Suprapubic skin (tissue), 4 donors: ENCODE measurements around the gene NAA15. TPM values are rescaled to one million over a fixed set of nuclear protein-coding genes. Genes with fewer than 3 reads are reported as not detected.
"Not testable (repeated sequence)": the region's sequence is repeated elsewhere in the genome, so short reads cannot be mapped to it uniquely, and the experiment has no call there.

Experiments used
- DNase-seq, 2 donors: peaks; one replicate each; pipeline ENCODE4 v3.0.0-alpha.2; 2019; ENCODE audit warnings: low spot score in 2 of 2
- H3K27ac ChIP-seq: fragments of 200-600 bp; sonication (generic); one replicate; pipeline ENCODE4 v1.5.1; 2019
- H3K27me3 ChIP-seq: fragments of 200-600 bp; sonication (generic); one replicate; pipeline ENCODE4 v1.5.1; 2019
- H3K36me3 ChIP-seq: fragments of 200-600 bp; sonication (generic); one replicate; pipeline ENCODE4 v1.5.1; 2019
- H3K4me1 ChIP-seq: fragments of 200-600 bp; sonication (generic); one replicate; pipeline ENCODE4 v1.5.1; 2019
- H3K4me3 ChIP-seq: fragments of 200-600 bp; sonication (generic); one replicate; pipeline ENCODE4 v1.5.1; 2019; ENCODE audit warnings: mild to moderate bottlenecking
- H3K9me3 ChIP-seq: fragments of 200-600 bp; sonication (generic); one replicate; pipeline ENCODE4 v1.5.1; 2019
- EP300 ChIP-seq: sonication (generic); formaldehyde crosslinking; IDR thresholded peaks from one replicate; pipeline ENCODE4 v1.6.1; 2017; ENCODE audit warnings: antibody characterized with exemption
- POLR2A ChIP-seq, 2 donors: fragments of 450-650 bp; IDR thresholded peaks; one replicate each; pipeline ENCODE4 v1.6.1; 2017; ENCODE audit warnings: antibody characterized with exemption in 2 of 2, mild to moderate bottlenecking in 2 of 2, moderate library complexity in 2 of 2
- POLR2AphosphoS5 ChIP-seq, 3 donors: sonication (generic); formaldehyde crosslinking; IDR thresholded peaks; one replicate each; pipeline ENCODE4 v1.6.1; 2017; ENCODE audit warnings: antibody characterized with exemption in 3 of 3
- WGBS: methylation state at CpG from one replicate; pipeline ENCODE4 v1.1.5; 2018; 5-methylcytosine and 5-hydroxymethylcytosine counted together
- total RNA-seq, 4 donors: library from RNA; depleted of rRNA; stranded (reverse); fragments of >200 nt; gene quantifications; one replicate each; pipeline ENCODE4 v1.1.0, GENCODE V29; 2016
- TF ChIP-seq, protein P1 (sequence below), 2 donors: fragments of 200-600 bp in 1 of 2; fragments of 450-650 bp in 1 of 2; sonication (generic) in 1 of 2; IDR thresholded peaks; one replicate each; pipeline ENCODE4 v1.5.1; 2016 to 2019; ENCODE audit warnings: antibody characterized with exemption in 2 of 2, mild to moderate bottlenecking in 1 of 2, moderate library complexity in 1 of 2

The NAA15 gene
- total RNA-seq, 4 donors from 2014 or later = 26.5 to 41.8 (median 27.8) TPM

DNA sequence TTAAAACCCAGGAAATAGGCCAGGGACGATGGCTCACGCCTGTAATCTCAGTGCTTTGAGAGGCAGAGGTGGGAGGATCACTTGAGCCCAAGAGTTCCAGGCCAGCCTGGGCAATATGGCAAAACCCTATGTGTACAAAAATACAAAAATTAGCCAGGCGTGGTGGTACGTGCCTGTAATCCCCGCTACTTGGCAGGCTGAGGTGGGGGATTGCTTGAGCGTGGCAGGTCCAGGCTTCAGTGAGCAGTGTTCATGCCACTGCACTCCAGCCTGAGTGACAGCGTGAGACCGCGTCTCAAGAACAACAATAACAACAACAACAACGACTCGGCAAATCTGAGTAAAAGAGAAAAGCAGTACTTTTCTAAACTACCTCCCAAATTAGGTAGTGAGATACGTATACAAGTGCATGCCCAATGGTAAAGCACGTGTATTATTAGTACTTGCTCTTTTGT is 13.9 kb downstream of the NAA15 start:
- H3K4me1 ChIP-seq = peaks cover 29% of the 10 kb centered on the region
- H3K4me3 ChIP-seq = no peak overlapping the region
- WGBS = 88% methylated on average over 13 of the region's 13 CpGs
- H3K36me3 ChIP-seq = no peaks in the 10 kb centered on the region
- no peak for DNase-seq
- H3K9me3 ChIP-seq = no peaks in the 10 kb centered on the region
- no peaks in the 10 kb centered on the region for H3K27me3 ChIP-seq
- TF ChIP-seq, protein P1, sequence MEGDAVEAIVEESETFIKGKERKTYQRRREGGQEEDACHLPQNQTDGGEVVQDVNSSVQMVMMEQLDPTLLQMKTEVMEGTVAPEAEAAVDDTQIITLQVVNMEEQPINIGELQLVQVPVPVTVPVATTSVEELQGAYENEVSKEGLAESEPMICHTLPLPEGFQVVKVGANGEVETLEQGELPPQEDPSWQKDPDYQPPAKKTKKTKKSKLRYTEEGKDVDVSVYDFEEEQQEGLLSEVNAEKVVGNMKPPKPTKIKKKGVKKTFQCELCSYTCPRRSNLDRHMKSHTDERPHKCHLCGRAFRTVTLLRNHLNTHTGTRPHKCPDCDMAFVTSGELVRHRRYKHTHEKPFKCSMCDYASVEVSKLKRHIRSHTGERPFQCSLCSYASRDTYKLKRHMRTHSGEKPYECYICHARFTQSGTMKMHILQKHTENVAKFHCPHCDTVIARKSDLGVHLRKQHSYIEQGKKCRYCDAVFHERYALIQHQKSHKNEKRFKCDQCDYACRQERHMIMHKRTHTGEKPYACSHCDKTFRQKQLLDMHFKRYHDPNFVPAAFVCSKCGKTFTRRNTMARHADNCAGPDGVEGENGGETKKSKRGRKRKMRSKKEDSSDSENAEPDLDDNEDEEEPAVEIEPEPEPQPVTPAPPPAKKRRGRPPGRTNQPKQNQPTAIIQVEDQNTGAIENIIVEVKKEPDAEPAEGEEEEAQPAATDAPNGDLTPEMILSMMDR (IDR thresholded peaks at IDR 0.05) = no peak
- no peak for TF ChIP-seq EP300
- no peak for TF ChIP-seq POLR2A (IDR thresholded peaks at IDR 0.05)
- no peak for TF ChIP-seq POLR2AphosphoS5 (IDR thresholded peaks at IDR 0.05)
- H3K27ac ChIP-seq = no peak overlapping the region

DNA sequence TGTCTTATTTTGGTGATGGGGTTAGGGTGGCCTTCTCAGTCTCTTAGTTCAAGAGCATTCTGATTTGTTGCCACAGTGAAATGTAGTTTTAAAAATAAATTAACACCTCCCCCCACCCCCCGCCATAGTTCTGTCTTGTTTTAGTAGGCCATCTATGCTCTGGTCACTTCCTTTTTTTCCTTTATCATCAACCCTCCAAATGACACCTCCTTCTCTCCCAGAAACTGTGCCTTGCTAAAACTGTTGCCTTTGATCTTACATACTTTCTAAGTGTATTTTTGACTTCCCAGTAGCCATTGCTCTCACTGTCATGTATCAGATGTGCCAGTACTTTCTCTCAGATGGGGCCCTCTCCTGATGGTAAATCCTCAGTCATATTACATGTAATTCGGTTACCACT is 15.4 kb downstream of the NAA15 start:
- Histone ChIP-seq H3K36me3 (no peaks in the 10 kb centered on the region), H3K27ac (no peak overlapping the region), H3K27me3 (no peaks in the 10 kb centered on the region), H3K4me1 (peaks cover 29% of the 10 kb centered on the region), H3K9me3 (no peaks in the 10 kb centered on the region), H3K4me3 (no peak overlapping the region)
- no peak for DNase-seq
- TF ChIP-seq POLR2A (IDR thresholded peaks at IDR 0.05) = no peak
- TF ChIP-seq, protein P1 (IDR thresholded peaks at IDR 0.05) = no peak
- TF ChIP-seq POLR2AphosphoS5 (IDR thresholded peaks at IDR 0.05) = no peak
- TF ChIP-seq EP300 = no peak
- 94% methylated on average over 2 of the region's 2 CpGs for WGBS

DNA sequence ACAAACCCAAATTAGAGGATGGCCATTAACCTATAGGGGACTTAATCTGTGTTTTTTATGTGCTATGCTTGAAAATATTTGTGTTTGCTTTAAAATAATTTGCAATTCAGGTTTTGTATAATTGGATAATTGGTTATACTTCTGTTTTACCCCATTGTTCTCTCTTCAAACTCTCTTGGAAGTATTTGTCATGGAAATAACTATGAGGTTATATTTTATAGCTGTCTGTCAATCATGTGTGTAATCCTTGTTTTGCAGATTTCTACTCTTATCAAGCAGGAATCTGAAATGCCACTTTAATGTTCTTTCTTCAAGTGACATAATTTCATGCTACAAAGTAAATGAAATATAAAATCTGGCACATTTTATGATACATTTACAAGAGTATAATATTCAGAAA is 16.3 kb downstream of the NAA15 start:
- peaks cover 20% of the 10 kb centered on the region for H3K4me1 ChIP-seq
- no peak for DNase-seq
- TF ChIP-seq EP300 (no peak), POLR2A (IDR thresholded peaks at IDR 0.05) (no peak), POLR2AphosphoS5 (IDR thresholded peaks at IDR 0.05) (no peak)
- TF ChIP-seq, protein P1 (IDR thresholded peaks at IDR 0.05) = no peak
- H3K9me3 ChIP-seq = no peaks in the 10 kb centered on the region
- no peak overlapping the region for H3K27ac ChIP-seq
- H3K4me3 ChIP-seq = no peak overlapping the region
- H3K27me3 ChIP-seq = no peaks in the 10 kb centered on the region
- no peaks in the 10 kb centered on the region for H3K36me3 ChIP-seq

DNA sequence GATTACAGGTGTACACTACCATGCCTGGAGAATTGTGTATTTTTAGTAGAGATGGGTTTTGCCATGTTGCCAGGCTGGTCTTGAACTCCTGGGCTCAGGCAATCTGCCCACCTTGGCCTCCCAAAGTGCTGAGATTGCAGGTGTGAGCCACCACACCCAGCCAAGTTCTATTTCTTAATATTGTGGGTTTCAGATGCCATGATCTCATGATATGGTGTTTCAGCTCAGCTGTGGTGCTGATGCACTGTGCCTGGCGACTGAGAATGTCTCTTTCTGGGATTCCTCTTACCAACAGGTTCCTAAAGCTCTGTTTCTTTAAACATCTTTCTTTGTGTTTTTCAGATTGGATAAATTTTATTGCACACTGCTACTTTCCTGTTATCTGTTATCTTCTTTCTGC is 18.3 kb downstream of the NAA15 start:
- peaks cover 18% of the 10 kb centered on the region for H3K4me1 ChIP-seq
- no peak overlapping the region for H3K4me3 ChIP-seq
- H3K9me3 ChIP-seq = no peaks in the 10 kb centered on the region
- no peak for TF ChIP-seq EP300
- no peak for TF ChIP-seq POLR2AphosphoS5 (IDR thresholded peaks at IDR 0.05)
- TF ChIP-seq, protein P1 (IDR thresholded peaks at IDR 0.05) = no peak
- no peak for DNase-seq
- no peak overlapping the region for H3K27ac ChIP-seq
- WGBS = 100% methylated on average over 1 of the region's 1 CpG
- no peaks in the 10 kb centered on the region for H3K36me3 ChIP-seq
- H3K27me3 ChIP-seq = no peaks in the 10 kb centered on the region

DNA sequence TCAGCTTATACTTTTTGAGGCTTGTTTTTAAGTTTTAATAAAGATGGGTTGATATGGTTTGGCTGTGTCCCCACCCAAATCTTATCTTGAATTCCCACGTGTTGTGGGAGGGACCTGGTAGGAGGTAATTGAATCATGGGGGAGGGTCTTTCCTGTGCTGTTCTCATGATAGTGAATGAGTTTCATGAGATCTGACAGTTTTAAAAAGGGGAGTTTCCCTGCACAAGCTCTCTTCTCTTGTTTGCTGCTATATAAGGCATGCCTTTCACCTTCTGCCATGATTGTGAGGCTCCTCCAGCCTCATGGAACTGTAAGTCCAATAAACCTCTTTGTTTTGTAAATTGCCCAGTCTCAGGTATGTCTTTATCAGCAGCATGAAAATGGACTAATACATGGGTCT is 20.8 kb downstream of the NAA15 start:
- H3K4me1 ChIP-seq = peaks cover 23% of the 10 kb centered on the region
- DNase-seq, H3K27ac ChIP-seq, H3K36me3 ChIP-seq, H3K27me3 ChIP-seq, H3K9me3 ChIP-seq, H3K4me3 ChIP-seq: not testable (repeated sequence)
- 65% methylated on average over 1 of the region's 1 CpG for WGBS

DNA sequence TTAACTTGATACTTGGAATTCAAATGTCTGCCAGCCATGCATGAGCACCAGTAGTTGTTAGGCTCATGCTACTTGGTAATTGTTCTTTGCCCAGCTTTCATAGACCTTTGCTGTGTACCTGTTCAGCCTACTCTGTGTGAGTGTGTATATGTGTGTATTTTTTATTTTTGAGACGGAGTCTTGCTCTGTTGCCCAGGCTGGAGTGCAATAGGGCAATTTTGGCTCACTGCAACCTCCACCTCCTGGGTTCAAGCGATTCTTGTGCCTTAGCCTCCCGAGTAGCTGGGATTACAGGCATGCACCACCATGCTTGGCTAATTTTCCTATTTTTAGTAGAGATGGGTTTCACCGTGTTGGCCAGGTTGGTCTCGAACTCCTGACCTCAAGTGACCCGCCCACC is 21.2 kb downstream of the NAA15 start:
- H3K36me3 ChIP-seq, H3K27me3 ChIP-seq, H3K27ac ChIP-seq, H3K9me3 ChIP-seq, DNase-seq, H3K4me3 ChIP-seq: not testable (repeated sequence)
- peaks cover 18% of the 10 kb centered on the region for H3K4me1 ChIP-seq
- 98% methylated on average over 6 of the region's 6 CpGs for WGBS
